Measurements from ENCODE around the gene NDUFV1. TPM values are rescaled to one million over a fixed set of nuclear protein-coding genes. Genes with fewer than 3 reads are reported as not detected.

The NDUFV1 gene
- total and polyA plus RNA-seq, 10 donors = 132 to 258 (median 199) TPM

- Histone ChIP-seq H3K4me3 (peak overlapping the region in 1 of 8 donors; percentile 77), H3K4me1 (peaks cover 7 to 25% (median 20%) of the 10 kb centered on the region in 6 donors), H3K36me3 (no peaks in the 10 kb centered on the region), H3K27ac (peak overlapping the region in 3 of 8 donors; percentile 93 to 94 (median 93)), H3K27me3 (replicated peaks in 1 of 7) (no peaks in the 10 kb centered on the region), H3K9me3 (no peaks in the 10 kb centered on the region)
- 81 to 97% (median 83%) methylated on average over 4 to 7 of the region's 7 CpGs for WGBS, 5 donors
- TF ChIP-seq POLR2AphosphoS5 (IDR thresholded peaks at IDR 0.05) = no peak
- intact Hi-C loops (cut with DNase I; ENCODE audit: low total_unique reads) = no loop called here
- peak; percentile 85 for DNase-seq
Measured at GRCh38 chr11:67631411-67631810, 24.7 kb downstream of the NDUFV1 start.

GRCh38 chr11:67631853-67632174 lies 25.1 kb downstream of the NDUFV1 start:
- 85 to 100% (median 95%) methylated on average over 2 of the region's 2 CpGs for WGBS, 5 donors
- no peak overlapping the region for H3K4me3 ChIP-seq
- H3K27ac ChIP-seq = no peak overlapping the region
- DNase-seq = no peak
- H3K27me3 ChIP-seq (replicated peaks in 1 of 7) = no peaks in the 10 kb centered on the region
- TF ChIP-seq POLR2AphosphoS5 (IDR thresholded peaks at IDR 0.05) (no peak), POLR2A (IDR thresholded peaks at IDR 0.05) (no peak), CTCF (IDR thresholded peaks at IDR 0.05 in 8 of 11, conservative IDR thresholded peaks at IDR 0.05 in 3 of 11) (no peak)
- no peaks in the 10 kb centered on the region for H3K36me3 ChIP-seq
- intact Hi-C loops (cut with DNase I; ENCODE audit: low total_unique reads) = no loop called here
- H3K9me3 ChIP-seq = no peaks in the 10 kb centered on the region
- H3K4me1 ChIP-seq = peaks cover 7 to 25% (median 20%) of the 10 kb centered on the region in 6 donors

- TF ChIP-seq POLR2A (IDR thresholded peaks at IDR 0.05) (no peak), POLR2AphosphoS5 (IDR thresholded peaks at IDR 0.05) (no peak), CTCF (IDR thresholded peaks at IDR 0.05 in 8 of 11, conservative IDR thresholded peaks at IDR 0.05 in 3 of 11) (no peak)
- intact Hi-C loops (cut with DNase I; ENCODE audit: low total_unique reads) = no loop called here
- 72 to 83% (median 82%) methylated on average over 9 to 12 of the region's 12 CpGs for WGBS, 5 donors
- no peaks in the 10 kb centered on the region for H3K36me3 ChIP-seq
- H3K9me3 ChIP-seq = no peaks in the 10 kb centered on the region
- no peaks in the 10 kb centered on the region for H3K27me3 ChIP-seq (replicated peaks in 1 of 7)
- peaks cover 7 to 25% (median 20%) of the 10 kb centered on the region in 6 donors for H3K4me1 ChIP-seq
- H3K4me3 ChIP-seq = no peak overlapping the region
- H3K27ac ChIP-seq = no peak overlapping the region
- DNase-seq = peak; percentile 76
Measured at GRCh38 chr11:67632175-67632981, 25.6 kb downstream of the NDUFV1 start.

GRCh38 chr11:67632982-67633755 lies 26.4 kb downstream of the NDUFV1 start:
- 89 to 94% (median 92%) methylated on average over 30 of the region's 30 CpGs for whole genome bisulfite sequencing, 5 donors
- Histone ChIP-seq H3K27ac (no peak overlapping the region), H3K27me3 (replicated peaks in 1 of 7) (no peaks in the 10 kb centered on the region), H3K4me1 (peaks cover 7 to 25% (median 20%) of the 10 kb centered on the region in 6 donors), H3K4me3 (no peak overlapping the region), H3K9me3 (no peaks in the 10 kb centered on the region), H3K36me3 (no peaks in the 10 kb centered on the region)
- TF ChIP-seq CTCF (IDR thresholded peaks at IDR 0.05 in 8 of 11, conservative IDR thresholded peaks at IDR 0.05 in 3 of 11) = no peak
- no peak for TF ChIP-seq POLR2A (IDR thresholded peaks at IDR 0.05)
- TF ChIP-seq POLR2AphosphoS5 (IDR thresholded peaks at IDR 0.05) = no peak
- no peak for DNase-seq
- intact Hi-C loops (cut with DNase I; ENCODE audit: low total_unique reads) = no loop called here

Data from spleen (tissue), 11 donors.